Astrocyte (in vitro differentiated cells and primary cell): ENCODE measurements around the gene TRPM2. TPM values are rescaled to one million over a fixed set of nuclear protein-coding genes. Genes with fewer than 3 reads are reported as not detected.

Source experiments
- DNase-seq: peaks from one replicate; pipeline ENCODE4 v3.0.0-alpha.2; 2010; ENCODE audit warnings: low read depth
- FAIRE-seq: peaks from 2 replicates; lab custom pipeline; 2011; peaks lifted over from hg19 to GRCh38; lab: Jason Lieb, UNC
- H2AFZ ChIP-seq: 2 replicates; pipeline ENCODE4 v1.6.0; 2012; ENCODE audit warnings: low read depth, low read length, inconsistent platforms
- H3K27ac ChIP-seq: 2 replicates; pipeline ENCODE4 v1.5.1; 2011; ENCODE audit warnings: low read depth, low read length, inconsistent platforms
- H3K27me3 ChIP-seq: 2 replicates; pipeline ENCODE4 v1.6.0; 2011; ENCODE audit warnings: low read length, inconsistent platforms; ENCODE audit not compliant: insufficient read depth
- H3K36me3 ChIP-seq: 2 replicates; pipeline ENCODE4 v1.5.1; 2011; ENCODE audit warnings: low read length, inconsistent platforms; ENCODE audit not compliant: insufficient read depth
- H3K4me1 ChIP-seq: 2 replicates; pipeline ENCODE4 v1.5.1; 2011; ENCODE audit warnings: low read length, inconsistent platforms; ENCODE audit not compliant: insufficient read depth
- H3K4me2 ChIP-seq: 2 replicates; pipeline ENCODE4 v1.6.0; 2012; ENCODE audit warnings: low read length, inconsistent platforms
- H3K4me3 ChIP-seq: 2 replicates; pipeline ENCODE4 v1.5.1; 2011; ENCODE audit warnings: low read depth, mild to moderate bottlenecking, low read length, inconsistent platforms; ENCODE audit not compliant: insufficient read depth
- H3K79me2 ChIP-seq: 2 replicates; pipeline ENCODE4 v1.6.0; 2012; ENCODE audit warnings: mild to moderate bottlenecking, low read length, inconsistent platforms; ENCODE audit not compliant: insufficient read depth
- H3K9ac ChIP-seq: 2 replicates; pipeline ENCODE4 v1.6.0; 2012; ENCODE audit warnings: mild to moderate bottlenecking, low read length, inconsistent platforms
- H3K9me3 ChIP-seq: 2 replicates; pipeline ENCODE4 v1.5.1; 2012; ENCODE audit warnings: low read depth, mild to moderate bottlenecking, low read length, inconsistent platforms; ENCODE audit not compliant: insufficient read depth
- H4K20me1 ChIP-seq: 2 replicates; pipeline ENCODE4 v1.6.0; 2012; ENCODE audit warnings: low read length, inconsistent platforms; ENCODE audit not compliant: insufficient read depth
- H3K27ac Mint-ChIP-seq: one replicate; pipeline ENCODE4 v1.8.0; 2021; ENCODE audit warnings: mild to moderate bottlenecking, mixed read lengths; ENCODE audit not compliant: unreplicated experiment
- H3K27me3 Mint-ChIP-seq: one replicate; pipeline ENCODE4 v1.8.0; 2021; ENCODE audit warnings: low read depth, mixed read lengths; ENCODE audit not compliant: unreplicated experiment
- H3K36me3 Mint-ChIP-seq: one replicate; pipeline ENCODE4 v1.8.0; 2021; ENCODE audit warnings: low read depth, mixed read lengths; ENCODE audit not compliant: unreplicated experiment
- H3K4me1 Mint-ChIP-seq: one replicate; pipeline ENCODE4 v1.8.0; 2021; ENCODE audit warnings: low read depth, mixed read lengths; ENCODE audit not compliant: unreplicated experiment
- H3K4me3 Mint-ChIP-seq: one replicate; pipeline ENCODE4 v1.8.0; 2021; ENCODE audit warnings: mild to moderate bottlenecking, moderate library complexity, mixed read lengths; ENCODE audit not compliant: unreplicated experiment
- H3K9me3 Mint-ChIP-seq: one replicate; pipeline ENCODE4 v1.8.0; 2021; ENCODE audit warnings: mild to moderate bottlenecking, mixed read lengths; ENCODE audit not compliant: unreplicated experiment
- EZH2 ChIP-seq: IDR thresholded peaks from 2 replicates; pipeline ENCODE4 v1.6.1; 2012; ENCODE audit warnings: mild to moderate bottlenecking, low read length, inconsistent platforms; ENCODE audit not compliant: insufficient read depth
- total RNA-seq: library from RNA; stranded (reverse); gene quantifications from 2 replicates; pipeline ENCODE4 v1.2.1, GENCODE V29; 2021
- TF ChIP-seq, protein P1 (sequence below): IDR thresholded peaks from 2 replicates; pipeline ENCODE4 v1.5.1; 2011; ENCODE audit warnings: low read depth, mild to moderate bottlenecking, inconsistent platforms, low read length, moderate library complexity; ENCODE audit not compliant: insufficient read depth

Gene TRPM2
- total RNA-seq, 1 donor from 2014 or later: 0.79 TPM

- H3K9me3 ChIP-seq: no peaks in the 10 kb centered on the region
- H3K4me1 ChIP-seq: no peaks in the 10 kb centered on the region
- Mint-ChIP-seq H3K36me3 (peaks cover 3% of the 10 kb centered on the region), H3K4me1 (no peaks in the 10 kb centered on the region), H3K27ac (no peak overlapping the region), H3K9me3 (no peaks in the 10 kb centered on the region), H3K4me3 (no peak overlapping the region), H3K27me3 (no peaks in the 10 kb centered on the region)
- H3K36me3 ChIP-seq: no peaks in the 10 kb centered on the region
- no peaks in the 10 kb centered on the region for H4K20me1 ChIP-seq
- H3K4me3 ChIP-seq: no peak overlapping the region
- no peak overlapping the region for H3K9ac ChIP-seq
- FAIRE-seq: no peak
- H3K27ac ChIP-seq: no peak overlapping the region
- no peaks in the 10 kb centered on the region for H3K79me2 ChIP-seq
- H3K27me3 ChIP-seq: no peaks in the 10 kb centered on the region
- H2AFZ ChIP-seq: no peak overlapping the region
- no peak overlapping the region for H3K4me2 ChIP-seq
- TF ChIP-seq EZH2: no peak
- TF ChIP-seq, protein P1, sequence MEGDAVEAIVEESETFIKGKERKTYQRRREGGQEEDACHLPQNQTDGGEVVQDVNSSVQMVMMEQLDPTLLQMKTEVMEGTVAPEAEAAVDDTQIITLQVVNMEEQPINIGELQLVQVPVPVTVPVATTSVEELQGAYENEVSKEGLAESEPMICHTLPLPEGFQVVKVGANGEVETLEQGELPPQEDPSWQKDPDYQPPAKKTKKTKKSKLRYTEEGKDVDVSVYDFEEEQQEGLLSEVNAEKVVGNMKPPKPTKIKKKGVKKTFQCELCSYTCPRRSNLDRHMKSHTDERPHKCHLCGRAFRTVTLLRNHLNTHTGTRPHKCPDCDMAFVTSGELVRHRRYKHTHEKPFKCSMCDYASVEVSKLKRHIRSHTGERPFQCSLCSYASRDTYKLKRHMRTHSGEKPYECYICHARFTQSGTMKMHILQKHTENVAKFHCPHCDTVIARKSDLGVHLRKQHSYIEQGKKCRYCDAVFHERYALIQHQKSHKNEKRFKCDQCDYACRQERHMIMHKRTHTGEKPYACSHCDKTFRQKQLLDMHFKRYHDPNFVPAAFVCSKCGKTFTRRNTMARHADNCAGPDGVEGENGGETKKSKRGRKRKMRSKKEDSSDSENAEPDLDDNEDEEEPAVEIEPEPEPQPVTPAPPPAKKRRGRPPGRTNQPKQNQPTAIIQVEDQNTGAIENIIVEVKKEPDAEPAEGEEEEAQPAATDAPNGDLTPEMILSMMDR: no peak
- no peak for DNase-seq
These were observed 29.8 kb upstream of the TRPM2 start for GRCh38 chr21:44323591-44323990.

DNA sequence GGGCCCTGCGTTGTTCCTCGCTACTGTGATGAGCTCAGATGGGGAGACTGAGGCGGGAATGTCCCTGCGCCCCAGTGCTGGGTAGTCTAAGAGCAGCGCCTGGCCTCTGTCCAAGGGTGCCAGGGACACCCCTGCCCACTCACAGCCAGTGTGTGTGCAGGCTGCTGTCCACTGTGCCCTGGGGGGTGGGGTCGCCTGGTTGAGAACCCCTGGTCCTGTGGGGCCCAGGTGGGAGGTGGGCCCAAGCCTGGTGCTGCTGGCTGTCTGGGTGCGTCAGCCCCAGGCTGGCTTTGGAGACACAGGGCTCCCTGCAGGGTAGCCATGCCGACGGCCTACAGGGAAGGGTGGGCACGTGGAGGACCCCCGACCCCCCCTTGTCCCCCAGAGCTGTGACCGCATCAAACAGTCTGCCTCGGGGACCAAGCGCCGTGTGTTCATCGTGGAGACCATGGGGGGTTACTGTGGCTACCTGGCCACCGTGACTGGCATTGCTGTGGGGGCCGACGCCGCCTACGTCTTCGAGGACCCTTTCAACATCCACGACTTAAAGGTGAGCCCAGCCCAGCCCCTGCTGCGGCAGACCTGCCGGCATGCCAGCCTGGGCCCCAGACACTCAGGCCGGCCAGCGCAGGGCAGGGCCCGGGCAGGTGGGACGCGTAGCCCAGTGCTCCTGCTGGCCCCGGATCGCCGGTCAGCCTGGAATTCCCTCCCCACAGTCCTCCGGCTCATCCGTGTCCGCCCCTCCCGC is 29.1 kb upstream of the TRPM2 start:
- no peak overlapping the region for H3K4me3 ChIP-seq
- no peak for FAIRE-seq
- Mint-ChIP-seq H3K4me1 (no peaks in the 10 kb centered on the region), H3K27ac (no peak overlapping the region), H3K9me3 (no peaks in the 10 kb centered on the region), H3K4me3 (no peak overlapping the region), H3K27me3 (no peaks in the 10 kb centered on the region), H3K36me3 (peaks cover under 1% of the 10 kb centered on the region)
- no peak overlapping the region for H3K9ac ChIP-seq
- H4K20me1 ChIP-seq: no peaks in the 10 kb centered on the region
- no peaks in the 10 kb centered on the region for H3K36me3 ChIP-seq
- no peak for DNase-seq
- no peak overlapping the region for H3K4me2 ChIP-seq
- H3K9me3 ChIP-seq: no peaks in the 10 kb centered on the region
- no peak overlapping the region for H3K27ac ChIP-seq
- TF ChIP-seq, protein P1: no peak
- no peak for TF ChIP-seq EZH2
- H2AFZ ChIP-seq: no peak overlapping the region
- no peaks in the 10 kb centered on the region for H3K27me3 ChIP-seq
- no peaks in the 10 kb centered on the region for H3K4me1 ChIP-seq
- H3K79me2 ChIP-seq: no peaks in the 10 kb centered on the region

- H3K4me1 Mint-ChIP-seq: no peaks in the 10 kb centered on the region
- Histone ChIP-seq H3K27ac (no peak overlapping the region), H3K9ac (no peak overlapping the region), H3K27me3 (no peaks in the 10 kb centered on the region), H4K20me1 (peaks cover 3% of the 10 kb centered on the region), H2AFZ (no peak overlapping the region), H3K4me2 (no peak overlapping the region), H3K9me3 (no peaks in the 10 kb centered on the region), H3K36me3 (no peaks in the 10 kb centered on the region), H3K4me1 (no peaks in the 10 kb centered on the region), H3K4me3 (no peak overlapping the region), H3K79me2 (no peaks in the 10 kb centered on the region)
- H3K36me3 Mint-ChIP-seq: no peaks in the 10 kb centered on the region
- H3K9me3 Mint-ChIP-seq: no peaks in the 10 kb centered on the region
- no peak overlapping the region for H3K27ac Mint-ChIP-seq
- no peak for DNase-seq
- no peaks in the 10 kb centered on the region for H3K27me3 Mint-ChIP-seq
- TF ChIP-seq EZH2: no peak
- TF ChIP-seq, protein P1: no peak
- no peak for FAIRE-seq
- no peak overlapping the region for H3K4me3 Mint-ChIP-seq
These were observed 28.6 kb upstream of the TRPM2 start for GRCh38 chr21:44324854-44325107.
